Smooth muscle cell (in vitro differentiated cells): Measurements from ENCODE around the gene SLC36A3. TPM values are rescaled to one million over a fixed set of nuclear protein-coding genes. Genes with fewer than 3 reads are reported as not detected.

Experiments used
- DNase-seq: peaks from one replicate; lab custom pipeline; 2025; ENCODE audit not compliant: unreplicated experiment; lab: John Stamatoyannopoulos, UW
- H2AFZ ChIP-seq: fragments of 200-600 bp; sonication (generic); 2 replicates; pipeline ENCODE4 v1.6.0; 2016; ENCODE audit warnings: antibody characterized with exemption, low read depth, mild to moderate bottlenecking
- H3F3A ChIP-seq: fragments of 200-600 bp; sonication (generic); 2 replicates; pipeline ENCODE4 v1.6.0; 2017; ENCODE audit warnings: antibody characterized with exemption, low read depth
- H3K27ac ChIP-seq: fragments of 200-600 bp; sonication (generic); 2 replicates; pipeline ENCODE4 v1.5.1; 2016; ENCODE audit warnings: low read depth, mild to moderate bottlenecking
- H3K27me3 ChIP-seq: fragments of 200-600 bp; sonication (generic); 2 replicates; pipeline ENCODE4 v1.6.1; 2016; ENCODE audit warnings: low read depth, mild to moderate bottlenecking
- H3K36me3 ChIP-seq: fragments of 200-600 bp; sonication (generic); 2 replicates; pipeline ENCODE4 v1.5.1; 2016; ENCODE audit warnings: low read depth
- H3K4me1 ChIP-seq: fragments of 200-600 bp; sonication (generic); 2 replicates; pipeline ENCODE4 v1.5.1; 2016; ENCODE audit warnings: low read depth
- H3K4me2 ChIP-seq: fragments of 200-600 bp; sonication (generic); 2 replicates; pipeline ENCODE4 v1.6.0; 2016; ENCODE audit warnings: mild to moderate bottlenecking
- H3K4me3 ChIP-seq: fragments of 200-600 bp; sonication (generic); 2 replicates; pipeline ENCODE4 v1.5.1; 2016; ENCODE audit warnings: mild to moderate bottlenecking
- H3K79me2 ChIP-seq: fragments of 200-600 bp; sonication (generic); 2 replicates; pipeline ENCODE4 v1.6.0; 2016; ENCODE audit warnings: low read depth, mild to moderate bottlenecking
- H3K9ac ChIP-seq: fragments of 200-600 bp; sonication (generic); 2 replicates; pipeline ENCODE4 v1.6.0; 2016; ENCODE audit warnings: low read depth
- H3K9me3 ChIP-seq: fragments of 200-600 bp; sonication (generic); replicated peaks from 2 replicates; pipeline ENCODE4 v1.5.1; 2016; ENCODE audit warnings: low read depth
- H4K20me1 ChIP-seq: fragments of 200-600 bp; sonication (generic); 2 replicates; pipeline ENCODE4 v1.6.0; 2016; ENCODE audit warnings: low read depth
- WGBS: methylation state at CpG from one replicate; pipeline ENCODE4 v1.1.7; 2016; ENCODE audit warnings: low lambda C conversion rate; 5-methylcytosine and 5-hydroxymethylcytosine counted together
- polyA plus RNA-seq: library from polyadenylated mRNA; unstranded; fragments of >200 nt; fragmentation: Nextera tagmentation; extraction: Ambion mirVana; gene quantifications from 2 replicates; pipeline ENCODE4 v1.2.1, GENCODE V29; 2016
- total RNA-seq: library from RNA; depleted of rRNA; stranded (reverse); fragments of >200 nt; gene quantifications from 2 replicates; pipeline ENCODE4 v1.2.3, GENCODE V29; 2014
- TF ChIP-seq, protein P1 (sequence below): fragments of 200-600 bp; sonication (generic); IDR thresholded peaks from 2 replicates; pipeline ENCODE4 v1.5.1; 2017; ENCODE audit warnings: borderline replicate concordance, mild to moderate bottlenecking, antibody characterized with exemption; ENCODE audit not compliant: insufficient read depth, poor library complexity, severe bottlenecking

SLC36A3 gene
- total and polyA plus RNA-seq, 2 experiments from 2014 or later, result not detected

DNA sequence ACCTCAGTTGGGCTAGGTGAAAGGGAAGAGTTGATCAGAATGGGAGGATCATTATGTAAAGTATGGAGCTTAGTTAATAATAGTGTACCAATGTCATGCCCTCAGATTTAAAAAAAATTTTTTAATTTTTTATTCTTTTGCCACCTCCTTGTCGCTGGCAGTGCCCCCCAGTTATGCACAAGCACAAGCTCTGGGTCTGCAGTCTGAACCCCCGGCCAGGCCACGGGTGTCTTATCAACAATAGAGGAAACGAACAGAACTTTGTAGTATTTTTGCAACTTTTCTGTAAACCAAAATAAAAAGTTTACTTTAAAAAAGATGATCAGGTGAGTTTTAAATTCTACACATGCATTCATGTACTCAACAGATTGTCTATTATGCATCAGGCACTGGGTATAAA is 51.9 kb downstream of the SLC36A3 start:
- TF ChIP-seq, protein P1, sequence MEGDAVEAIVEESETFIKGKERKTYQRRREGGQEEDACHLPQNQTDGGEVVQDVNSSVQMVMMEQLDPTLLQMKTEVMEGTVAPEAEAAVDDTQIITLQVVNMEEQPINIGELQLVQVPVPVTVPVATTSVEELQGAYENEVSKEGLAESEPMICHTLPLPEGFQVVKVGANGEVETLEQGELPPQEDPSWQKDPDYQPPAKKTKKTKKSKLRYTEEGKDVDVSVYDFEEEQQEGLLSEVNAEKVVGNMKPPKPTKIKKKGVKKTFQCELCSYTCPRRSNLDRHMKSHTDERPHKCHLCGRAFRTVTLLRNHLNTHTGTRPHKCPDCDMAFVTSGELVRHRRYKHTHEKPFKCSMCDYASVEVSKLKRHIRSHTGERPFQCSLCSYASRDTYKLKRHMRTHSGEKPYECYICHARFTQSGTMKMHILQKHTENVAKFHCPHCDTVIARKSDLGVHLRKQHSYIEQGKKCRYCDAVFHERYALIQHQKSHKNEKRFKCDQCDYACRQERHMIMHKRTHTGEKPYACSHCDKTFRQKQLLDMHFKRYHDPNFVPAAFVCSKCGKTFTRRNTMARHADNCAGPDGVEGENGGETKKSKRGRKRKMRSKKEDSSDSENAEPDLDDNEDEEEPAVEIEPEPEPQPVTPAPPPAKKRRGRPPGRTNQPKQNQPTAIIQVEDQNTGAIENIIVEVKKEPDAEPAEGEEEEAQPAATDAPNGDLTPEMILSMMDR, result no peak
- Histone ChIP-seq H3K9me3 (no peaks in the 10 kb centered on the region), H3K4me3 (no peak overlapping the region), H2AFZ (no peak overlapping the region), H3F3A (no peaks in the 10 kb centered on the region), H3K4me1 (peaks cover 7% of the 10 kb centered on the region), H3K27ac (no peak overlapping the region), H3K27me3 (no peaks in the 10 kb centered on the region), H3K36me3 (no peaks in the 10 kb centered on the region), H3K9ac (no peak overlapping the region), H3K4me2 (peak overlapping the region; percentile 85), H4K20me1 (no peaks in the 10 kb centered on the region), H3K79me2 (peaks cover 23% of the 10 kb centered on the region)
- no peak for DNase-seq
- WGBS, result 97% methylated on average over 4 of the region's 4 CpGs

DNA sequence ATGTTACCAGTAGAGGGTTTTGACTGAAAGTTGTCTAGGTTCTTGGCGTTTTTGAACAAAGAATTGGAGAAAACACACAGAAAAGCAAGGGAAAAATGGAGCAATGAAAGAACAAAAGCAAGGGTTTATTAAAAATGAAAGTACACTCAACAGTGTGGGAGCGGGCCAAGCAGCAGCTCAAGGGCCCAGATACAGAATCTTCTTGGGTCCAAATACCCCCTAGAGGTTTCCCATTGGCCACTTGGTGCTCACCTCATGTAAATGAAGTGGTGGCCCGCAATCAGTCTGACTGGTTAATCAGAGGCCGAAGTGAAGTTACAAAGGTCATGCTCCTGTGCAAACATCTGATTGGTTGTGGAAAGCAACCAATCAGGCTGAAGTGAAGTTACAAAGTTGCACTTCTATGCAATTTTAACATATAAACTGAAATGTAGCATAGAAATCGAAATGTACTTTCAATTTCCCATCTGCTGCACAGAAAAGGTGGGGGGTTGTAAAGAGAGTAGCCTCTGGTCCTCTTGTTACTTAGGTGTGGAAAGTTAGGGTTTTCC is 52.5 kb downstream of the SLC36A3 start:
- Histone ChIP-seq H3K9me3 (no peaks in the 10 kb centered on the region), H3K27ac (no peak overlapping the region), H3K79me2 (peaks cover 22% of the 10 kb centered on the region), H4K20me1 (no peaks in the 10 kb centered on the region), H3K27me3 (no peaks in the 10 kb centered on the region), H3K4me3 (no peak overlapping the region), H3F3A (no peaks in the 10 kb centered on the region), H2AFZ (no peak overlapping the region), H3K4me1 (peaks cover 7% of the 10 kb centered on the region), H3K4me2 (no peak overlapping the region), H3K9ac (no peak overlapping the region), H3K36me3 (no peaks in the 10 kb centered on the region)
- 93% methylated on average over 5 of the region's 5 CpGs for WGBS
- no peak for DNase-seq
- TF ChIP-seq, protein P1, result no peak

DNA sequence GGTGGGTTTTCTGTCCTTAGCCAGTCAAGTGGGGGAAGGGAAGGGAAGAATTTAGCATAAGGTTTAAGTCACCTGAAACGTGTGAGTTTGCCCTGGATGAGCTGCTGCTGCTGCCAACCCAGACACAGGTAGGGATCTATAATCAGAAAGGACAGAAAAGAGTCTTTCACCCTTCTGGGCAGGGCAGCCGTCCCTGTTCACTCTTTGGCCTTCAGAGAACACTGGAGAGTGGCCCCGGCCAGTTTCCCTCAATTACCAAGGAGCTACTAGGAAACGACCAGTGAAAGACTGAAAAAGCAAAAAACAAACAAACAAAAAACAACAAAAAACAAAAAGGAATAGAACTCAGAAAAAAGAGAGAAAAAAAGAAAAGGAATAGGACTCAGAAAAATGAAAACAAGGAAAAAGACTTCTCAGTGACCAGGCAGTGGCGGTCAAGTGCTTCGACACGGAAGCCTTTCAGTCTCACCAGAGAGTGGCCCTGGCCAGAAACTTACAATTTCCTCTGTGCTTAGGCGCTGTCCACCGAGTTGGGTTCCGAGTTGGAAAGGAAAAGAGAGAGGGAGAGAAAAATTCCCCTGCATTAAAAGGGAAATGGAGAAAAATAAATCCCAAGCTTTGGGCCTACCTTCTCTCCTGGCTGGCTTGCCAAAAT is 53.1 kb downstream of the SLC36A3 start:
- H3K27ac ChIP-seq, result no peak overlapping the region
- H3K9me3 ChIP-seq, result no peaks in the 10 kb centered on the region
- peaks cover 7% of the 10 kb centered on the region for H3K4me1 ChIP-seq
- DNase-seq, result no peak
- H3K79me2 ChIP-seq, result peaks cover 16% of the 10 kb centered on the region
- H3K27me3 ChIP-seq, result no peaks in the 10 kb centered on the region
- H3F3A ChIP-seq, result no peaks in the 10 kb centered on the region
- H4K20me1 ChIP-seq, result no peaks in the 10 kb centered on the region
- 81% methylated on average over 10 of the region's 10 CpGs for WGBS
- H3K4me3 ChIP-seq, result no peak overlapping the region
- no peak overlapping the region for H3K9ac ChIP-seq
- no peak overlapping the region for H2AFZ ChIP-seq
- TF ChIP-seq, protein P1, result no peak
- no peaks in the 10 kb centered on the region for H3K36me3 ChIP-seq
- H3K4me2 ChIP-seq, result no peak overlapping the region

DNA sequence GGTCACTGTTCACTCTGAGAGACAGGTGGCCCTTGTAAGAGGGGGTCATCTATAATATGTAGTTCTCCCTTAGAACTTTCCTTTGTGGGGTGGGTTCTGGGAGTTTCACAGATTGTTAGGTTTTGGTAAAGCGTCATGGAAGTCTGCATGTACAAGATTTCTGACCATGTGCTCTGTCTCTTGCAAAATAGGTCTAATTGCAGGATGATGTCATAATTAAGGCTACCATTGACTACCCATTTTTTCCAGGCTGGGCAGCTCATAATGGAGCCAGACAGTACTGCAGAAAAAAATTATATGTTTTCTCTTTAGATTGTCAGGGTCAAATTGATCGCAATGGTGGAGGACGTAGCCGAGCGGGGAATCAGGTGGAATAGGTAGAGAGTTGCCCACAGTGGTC is 54.3 kb downstream of the SLC36A3 start:
- Histone ChIP-seq H2AFZ (no peak overlapping the region), H3K4me1 (peaks cover 7% of the 10 kb centered on the region), H3K9ac (no peak overlapping the region), H3F3A (no peaks in the 10 kb centered on the region), H3K4me2 (no peak overlapping the region), H3K79me2 (peaks cover 9% of the 10 kb centered on the region), H3K27me3 (no peaks in the 10 kb centered on the region), H3K36me3 (no peaks in the 10 kb centered on the region), H3K9me3 (no peaks in the 10 kb centered on the region), H3K27ac (no peak overlapping the region), H4K20me1 (no peaks in the 10 kb centered on the region), H3K4me3 (no peak overlapping the region)
- TF ChIP-seq, protein P1, result no peak
- no peak for DNase-seq
- 78% methylated on average over 5 of the region's 5 CpGs for WGBS
